CD4-positive, CD25-positive, alpha-beta regulatory T cell (primary cell): ENCODE measurements around the gene ZNF536. TPM values are rescaled to one million over a fixed set of nuclear protein-coding genes. Genes with fewer than 3 reads are reported as not detected.
"Not testable (repeated sequence)": the region's sequence is repeated elsewhere in the genome, so short reads cannot be mapped to it uniquely, and the experiment has no call there.

Source experiments
- ATAC-seq, 2 donors: fragments of 150-1000 bp; cut with Tn5 transposase; one replicate each; pipeline ENCODE4 v1.10.0; 2021; ENCODE audit warnings: low read depth in 2 of 2, moderate number of reproducible peaks in 2 of 2, moderate library complexity in 1 of 2
- DNase-seq, 3 donors: peaks; one replicate each; pipeline versions ENCODE4 v3.0.0 to v3.0.0-alpha.2; 2012 to 2022; ENCODE audit warnings: mixed read lengths in 1 of 3
- H3K27ac ChIP-seq: one replicate; pipeline ENCODE4 v1.7.0; 2013; ENCODE audit warnings: mild to moderate bottlenecking, low read length; ENCODE audit not compliant: insufficient read depth, poor library complexity, severe bottlenecking
- H3K27me3 ChIP-seq: one replicate; pipeline ENCODE4 v1.7.0; 2013; ENCODE audit warnings: low read length; ENCODE audit not compliant: control insufficient read depth, insufficient read depth
- H3K36me3 ChIP-seq: one replicate; pipeline ENCODE4 v1.7.0; 2013; ENCODE audit warnings: mild to moderate bottlenecking, low read length, moderate library complexity; ENCODE audit not compliant: control insufficient read depth, insufficient read depth
- H3K4me1 ChIP-seq: 2 replicates; pipeline ENCODE4 v1.7.0; 2013; ENCODE audit warnings: mild to moderate bottlenecking, low read length; ENCODE audit not compliant: insufficient read depth, control insufficient read depth, poor library complexity, severe bottlenecking
- H3K4me3 ChIP-seq: one replicate; pipeline ENCODE4 v1.7.0; 2013; ENCODE audit warnings: low read depth, mild to moderate bottlenecking, low read length, moderate library complexity
- H3K9me3 ChIP-seq, 2 experiments: 1 replicate in 1 of 2; 2 replicates in 1 of 2; pipeline ENCODE4 v1.7.0; 2013; ENCODE audit warnings: low read length in 2 of 2, mild to moderate bottlenecking in 1 of 2, moderate library complexity in 1 of 2; ENCODE audit not compliant: control insufficient read depth in 2 of 2
- H3K27ac Mint-ChIP-seq, 3 donors: one replicate each; pipeline ENCODE4 v1.8.0; 2020 to 2022; ENCODE audit warnings: mild to moderate bottlenecking in 3 of 3, mixed read lengths in 3 of 3, moderate library complexity in 2 of 3
- H3K27me3 Mint-ChIP-seq: one replicate; pipeline ENCODE4 v1.8.0; 2022; ENCODE audit warnings: mild to moderate bottlenecking, mixed read lengths
- H3K36me3 Mint-ChIP-seq: one replicate; pipeline ENCODE4 v1.8.0; 2020; ENCODE audit warnings: mixed read lengths
- H3K4me1 Mint-ChIP-seq, 4 donors: one replicate each; pipeline ENCODE4 v1.8.0; 2020 to 2022; ENCODE audit warnings: mixed read lengths in 4 of 4, mild to moderate bottlenecking in 1 of 4
- H3K4me3 Mint-ChIP-seq, 4 donors: one replicate each; pipeline ENCODE4 v1.8.0; 2020 to 2022; ENCODE audit warnings: mild to moderate bottlenecking in 4 of 4, mixed read lengths in 4 of 4, moderate library complexity in 3 of 4
- H3K9me3 Mint-ChIP-seq, 7 donors: one replicate each; pipeline ENCODE4 v1.8.0; 2020 to 2022; ENCODE audit warnings: mixed read lengths in 7 of 7, mild to moderate bottlenecking in 3 of 7, moderate library complexity in 2 of 7
- polyA plus RNA-seq, 4 donors: library from polyadenylated mRNA; unstranded; fragments of 300-500 nt; fragmentation: Illumina TruSeq; gene quantifications; one replicate each; pipeline ENCODE4 v1.2.3, GENCODE V29; 2021
- total RNA-seq: library from RNA; stranded (reverse); gene quantifications from one replicate; pipeline ENCODE4 v1.2.3, GENCODE V29; 2022

ZNF536 gene
- total and polyA plus RNA-seq, 5 donors from 2014 or later = 0.14 to 0.63 (median 0.49) TPM; not detected in 1

DNA sequence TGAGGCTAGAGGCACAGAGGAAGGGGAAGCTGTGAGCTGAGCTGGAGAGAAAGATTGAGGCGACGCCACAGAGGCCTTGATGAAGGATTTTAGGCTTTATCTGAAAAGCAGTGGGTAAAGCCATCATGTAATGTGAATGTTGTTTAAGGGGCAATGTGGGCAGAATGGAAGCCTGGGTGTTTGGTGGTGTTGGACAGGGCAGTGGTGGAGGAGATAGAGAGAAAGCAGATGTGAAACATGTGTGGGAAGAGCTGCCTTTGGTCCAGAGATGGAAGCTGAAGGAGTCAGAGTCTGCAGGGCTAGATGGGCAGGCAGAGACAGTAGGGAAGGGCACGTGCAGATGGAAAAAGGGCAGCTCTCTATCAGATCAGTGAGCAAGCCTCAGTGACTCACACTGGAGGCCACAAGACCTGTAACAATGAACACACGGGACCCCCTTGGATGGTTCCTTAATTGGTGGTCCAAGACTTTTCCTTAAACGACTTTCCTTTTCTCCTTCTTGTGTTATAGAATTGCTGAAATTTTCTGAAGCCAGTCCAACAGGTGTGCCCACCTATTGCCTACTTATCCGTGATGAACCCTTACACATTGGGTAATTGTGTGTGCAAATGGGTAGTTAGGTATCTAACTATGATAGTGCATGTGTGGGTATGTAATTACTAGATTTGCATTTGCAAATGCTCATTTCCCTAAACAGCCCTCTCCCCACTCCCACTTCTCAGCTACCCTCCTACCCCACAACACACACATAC, 21.7 kb downstream of the ZNF536 start:
- H3K36me3 Mint-ChIP-seq = no peaks in the 10 kb centered on the region
- Histone ChIP-seq H3K4me1 (no peaks in the 10 kb centered on the region), H3K4me3 (no peak overlapping the region), H3K27me3 (no peaks in the 10 kb centered on the region), H3K9me3 (no peaks in the 10 kb centered on the region), H3K36me3 (no peaks in the 10 kb centered on the region), H3K27ac (no peak overlapping the region)
- peaks cover 0 to 4% (median 0%) of the 10 kb centered on the region in 7 donors for H3K9me3 Mint-ChIP-seq
- DNase-seq = no peak
- no peak for ATAC-seq
- H3K27me3 Mint-ChIP-seq = no peaks in the 10 kb centered on the region
- no peaks in the 10 kb centered on the region for H3K4me1 Mint-ChIP-seq
- H3K4me3 Mint-ChIP-seq = no peak overlapping the region
- no peak overlapping the region for H3K27ac Mint-ChIP-seq

DNA sequence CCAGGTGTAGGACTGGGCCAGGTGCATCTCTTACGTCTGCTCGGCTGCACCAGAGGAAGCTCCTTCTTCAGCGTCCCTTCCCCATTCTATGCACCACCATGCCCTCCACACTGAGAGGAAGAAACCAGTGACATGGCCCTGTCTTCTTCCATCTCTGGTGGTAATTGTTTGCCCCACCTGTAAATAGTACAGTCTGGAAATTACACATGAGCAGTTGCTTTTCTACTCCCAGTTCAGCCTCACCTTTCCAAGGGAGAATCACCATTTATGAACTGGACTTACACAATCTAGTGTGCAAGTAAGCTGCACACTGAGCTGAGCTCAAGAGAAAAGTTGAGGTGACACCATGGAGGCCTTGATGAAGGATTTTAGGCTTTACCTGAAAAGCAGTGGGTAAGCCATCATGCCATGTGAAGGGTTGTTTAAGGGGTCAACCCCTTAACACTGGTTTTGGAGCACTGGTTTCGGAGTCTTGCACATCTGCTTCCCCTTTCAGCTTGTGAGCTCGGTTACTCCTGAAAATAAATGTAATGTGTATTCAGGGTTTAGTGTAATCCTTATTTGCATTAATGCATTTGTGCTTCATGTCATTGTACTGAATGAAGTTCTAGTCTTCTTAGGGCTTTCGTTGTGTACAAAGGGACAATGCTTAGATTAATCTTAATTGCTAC, 22.4 kb downstream of the ZNF536 start:
- no peaks in the 10 kb centered on the region for H3K4me1 Mint-ChIP-seq
- no peak for DNase-seq
- Histone ChIP-seq H3K36me3 (no peaks in the 10 kb centered on the region), H3K27ac (no peak overlapping the region), H3K4me1 (no peaks in the 10 kb centered on the region), H3K4me3 (no peak overlapping the region), H3K9me3 (no peaks in the 10 kb centered on the region), H3K27me3 (no peaks in the 10 kb centered on the region)
- H3K9me3 Mint-ChIP-seq = peaks cover 0 to 4% (median 0%) of the 10 kb centered on the region in 7 donors
- no peak overlapping the region for H3K27ac Mint-ChIP-seq
- H3K4me3 Mint-ChIP-seq = no peak overlapping the region
- no peaks in the 10 kb centered on the region for H3K36me3 Mint-ChIP-seq
- no peaks in the 10 kb centered on the region for H3K27me3 Mint-ChIP-seq
- no peak for ATAC-seq

DNA sequence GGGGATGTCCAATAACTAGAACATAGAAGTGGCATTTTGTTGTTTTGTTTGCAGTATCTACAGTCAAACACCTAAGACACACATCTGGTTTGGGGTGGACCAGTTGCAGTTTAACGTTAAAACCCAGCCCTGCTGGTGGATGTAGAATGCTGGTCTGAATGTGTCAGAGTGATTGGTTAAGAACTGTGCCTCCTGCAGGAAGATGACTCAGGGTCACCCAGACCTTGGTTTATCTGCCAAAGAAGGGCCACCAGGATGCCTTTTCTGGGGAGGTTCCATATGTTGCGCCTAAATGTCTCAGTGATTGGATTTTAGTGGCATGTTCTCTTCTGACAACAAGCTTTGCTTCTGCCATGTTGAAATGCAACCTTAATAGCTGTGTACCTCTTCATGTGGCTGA, 23.1 kb downstream of the ZNF536 start:
- Mint-ChIP-seq H3K4me3 (no peak overlapping the region), H3K36me3 (no peaks in the 10 kb centered on the region), H3K27me3 (no peaks in the 10 kb centered on the region), H3K9me3 (peaks cover 0 to 4% (median 0%) of the 10 kb centered on the region in 7 donors), H3K4me1 (no peaks in the 10 kb centered on the region), H3K27ac (no peak overlapping the region)
- Histone ChIP-seq H3K36me3 (no peaks in the 10 kb centered on the region), H3K27me3 (no peaks in the 10 kb centered on the region), H3K4me3 (no peak overlapping the region), H3K27ac (no peak overlapping the region), H3K9me3 (no peaks in the 10 kb centered on the region), H3K4me1 (no peaks in the 10 kb centered on the region)
- DNase-seq = no peak
- no peak for ATAC-seq

DNA sequence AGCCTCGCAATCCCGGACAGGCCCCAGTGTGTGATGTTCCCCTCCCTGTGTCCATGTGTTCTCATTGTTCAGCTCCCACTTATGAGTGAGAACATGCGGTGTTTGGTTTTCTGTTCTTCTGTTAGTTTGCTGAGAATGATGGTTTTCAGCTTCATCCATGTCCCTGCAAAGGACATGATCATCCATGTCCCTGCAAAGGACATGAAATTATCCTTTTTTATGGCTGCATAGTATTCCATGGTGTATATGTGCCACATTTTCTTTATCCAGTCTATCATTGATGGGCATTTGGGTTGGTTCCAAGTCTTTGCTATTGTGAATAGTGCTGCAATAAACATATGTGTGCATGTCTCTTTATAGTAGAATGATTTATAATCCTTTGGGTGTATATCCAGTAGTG, 26.4 kb downstream of the ZNF536 start:
- not testable (repeated sequence) for H3K4me3 Mint-ChIP-seq, ATAC-seq, H3K4me3 ChIP-seq

DNA sequence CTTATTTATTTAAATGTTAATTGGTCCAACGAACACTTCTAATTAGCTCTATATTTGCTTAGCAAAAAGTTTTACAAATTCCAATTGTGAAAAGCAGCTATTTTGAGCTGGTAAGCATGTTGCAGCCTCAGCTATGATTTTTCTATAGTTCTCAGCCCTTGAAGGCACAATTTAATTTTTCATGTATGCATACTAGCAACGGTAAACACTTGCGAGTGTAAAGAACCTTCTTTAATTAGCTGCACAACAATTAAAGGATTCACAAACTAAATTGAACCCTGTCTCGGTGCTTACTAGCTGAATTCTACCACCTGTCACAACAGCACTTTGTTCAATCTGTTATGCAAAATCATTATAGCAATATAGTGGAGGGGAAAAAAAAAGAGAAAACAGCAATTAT, 29.8 kb downstream of the ZNF536 start:
- no peak for ATAC-seq
- no peak overlapping the region for H3K27ac Mint-ChIP-seq
- DNase-seq = no peak
- H3K36me3 Mint-ChIP-seq = no peaks in the 10 kb centered on the region
- H3K4me3 Mint-ChIP-seq = no peak overlapping the region
- Histone ChIP-seq H3K36me3 (no peaks in the 10 kb centered on the region), H3K9me3 (no peaks in the 10 kb centered on the region), H3K27ac (no peak overlapping the region), H3K4me1 (no peaks in the 10 kb centered on the region), H3K27me3 (no peaks in the 10 kb centered on the region), H3K4me3 (no peak overlapping the region)
- no peaks in the 10 kb centered on the region for H3K4me1 Mint-ChIP-seq
- H3K9me3 Mint-ChIP-seq = peaks cover 0 to 4% (median 0%) of the 10 kb centered on the region in 7 donors
- H3K27me3 Mint-ChIP-seq = peaks cover 4% of the 10 kb centered on the region

More for the DNA sequence above, 26.4 kb downstream of the ZNF536 start:
- not testable (repeated sequence) for H3K9me3 ChIP-seq, H3K4me1 ChIP-seq, H3K27ac ChIP-seq, H3K9me3 Mint-ChIP-seq, H3K27ac Mint-ChIP-seq, H3K27me3 ChIP-seq, DNase-seq, H3K36me3 Mint-ChIP-seq, H3K27me3 Mint-ChIP-seq, H3K36me3 ChIP-seq, H3K4me1 Mint-ChIP-seq

DNA sequence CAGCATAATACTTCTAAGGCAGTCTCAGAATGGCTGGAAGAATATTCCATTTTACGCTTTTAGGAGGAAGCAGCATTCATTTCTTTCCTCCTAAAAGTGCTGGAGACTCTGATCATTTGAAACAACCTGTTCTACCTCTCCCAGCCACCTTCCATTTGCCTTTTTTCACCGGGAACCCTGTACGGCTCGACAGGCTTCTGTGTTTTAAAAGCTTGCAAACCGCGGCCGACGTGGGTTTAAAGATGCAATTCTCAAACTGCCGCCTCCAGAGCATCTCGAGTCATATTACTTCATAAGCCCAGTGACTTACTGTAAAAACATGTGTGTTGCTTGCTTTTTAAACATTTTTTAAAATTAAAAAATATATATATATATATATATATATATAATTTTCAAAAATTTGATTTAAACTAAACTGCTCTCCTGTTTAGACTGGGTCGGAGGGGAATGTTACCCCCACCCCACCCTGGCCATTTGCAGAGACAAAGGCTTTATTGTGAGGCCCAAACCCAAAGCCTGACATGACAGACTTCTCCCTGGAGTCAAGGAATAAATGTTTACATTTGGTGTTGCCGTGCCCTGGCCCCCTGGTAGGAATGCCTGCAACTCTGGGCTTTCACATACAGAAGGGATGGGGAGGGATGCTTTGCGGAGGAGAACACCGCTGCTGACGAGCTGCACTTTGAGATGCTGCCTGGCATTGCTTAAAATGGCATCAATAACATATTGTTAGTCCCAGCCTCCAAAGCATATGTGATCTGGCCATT, 30.4 kb downstream of the ZNF536 start:
- ATAC-seq (no peak), DNase-seq (no peak)
- Histone ChIP-seq H3K4me3 (no peak overlapping the region), H3K4me1 (no peaks in the 10 kb centered on the region), H3K36me3 (no peaks in the 10 kb centered on the region), H3K27ac (no peak overlapping the region), H3K9me3 (no peaks in the 10 kb centered on the region), H3K27me3 (no peaks in the 10 kb centered on the region)
- Mint-ChIP-seq H3K27me3 (peaks cover 4% of the 10 kb centered on the region), H3K9me3 (peaks cover 0 to 3% (median 0%) of the 10 kb centered on the region in 7 donors), H3K4me3 (no peak overlapping the region), H3K4me1 (no peaks in the 10 kb centered on the region), H3K27ac (no peak overlapping the region), H3K36me3 (no peaks in the 10 kb centered on the region)

DNA sequence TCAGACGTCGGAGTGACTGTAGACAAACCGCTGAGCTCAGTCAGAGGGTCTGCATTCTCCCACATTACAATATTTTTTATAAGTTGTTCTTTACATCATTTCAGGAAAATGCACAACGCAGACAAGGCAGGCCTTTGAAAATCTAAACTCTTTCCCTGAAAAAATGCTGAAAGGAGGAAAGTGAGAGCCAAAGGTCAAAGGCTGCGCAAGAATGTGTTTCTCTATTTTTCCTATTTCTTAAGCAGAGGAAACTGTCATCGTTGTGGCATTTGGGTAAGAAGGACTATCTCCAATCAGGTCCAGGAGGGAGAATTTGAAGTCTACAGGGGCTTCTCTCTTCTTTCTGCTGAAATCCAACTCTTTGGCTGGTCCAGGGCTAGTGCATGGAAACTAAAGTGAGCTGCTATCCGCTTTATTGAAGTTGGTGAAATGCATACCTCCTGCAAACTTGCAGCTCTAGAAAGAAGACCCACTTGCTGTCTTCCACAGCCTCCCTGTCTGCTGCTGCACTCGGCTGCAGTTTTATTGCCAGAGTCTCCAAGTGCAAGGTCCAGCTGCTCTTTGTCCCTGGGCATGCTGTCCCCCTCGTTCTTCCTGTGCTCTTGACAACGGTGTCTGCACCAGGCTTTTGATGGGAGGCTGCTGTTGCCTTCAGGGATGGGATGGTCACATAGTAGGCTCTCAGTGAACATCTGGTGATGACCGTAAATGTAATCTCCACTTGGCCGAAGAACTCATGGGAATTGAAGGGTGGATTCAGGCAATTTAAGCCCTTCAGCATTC, 31.2 kb downstream of the ZNF536 start:
- Mint-ChIP-seq H3K27me3 (peaks cover 4% of the 10 kb centered on the region), H3K27ac (no peak overlapping the region), H3K4me1 (no peaks in the 10 kb centered on the region), H3K36me3 (no peaks in the 10 kb centered on the region), H3K4me3 (no peak overlapping the region), H3K9me3 (peaks cover 0 to 2% (median 0%) of the 10 kb centered on the region in 7 donors)
- no peak overlapping the region for H3K27ac ChIP-seq
- no peak overlapping the region for H3K4me3 ChIP-seq
- H3K9me3 ChIP-seq = no peaks in the 10 kb centered on the region
- no peak for DNase-seq
- H3K36me3 ChIP-seq = no peaks in the 10 kb centered on the region
- ATAC-seq = no peak
- H3K4me1 ChIP-seq = no peaks in the 10 kb centered on the region
- no peaks in the 10 kb centered on the region for H3K27me3 ChIP-seq
